Measurements from ENCODE around the gene SLC50A1.
"Not testable (repeated sequence)": the region's sequence is repeated elsewhere in the genome, so short reads cannot be mapped to it uniquely, and the experiment has no call there.

The SLC50A1 gene

GRCh38 chr1:155141749-155142148, 6.1 kb downstream of the SLC50A1 start:
- H3K4me3 ChIP-seq (ENCODE audit: low read length): no peak overlapping the region
- no peak for DNase-seq (ENCODE audit: low read depth)
- TF ChIP-seq CTCF (IDR thresholded peaks at IDR 0.05; ENCODE audit: insufficient read depth, low read depth, low read length, missing control alignments): no peak

GRCh38 chr1:155145491-155145890, 9.8 kb downstream of the SLC50A1 start:
- no peak for DNase-seq (ENCODE audit: low read depth)
- no peak overlapping the region for H3K4me3 ChIP-seq (ENCODE audit: low read length)
- TF ChIP-seq CTCF (IDR thresholded peaks at IDR 0.05; ENCODE audit: insufficient read depth, low read depth, low read length, missing control alignments): no peak

GRCh38 chr1:155155996-155156643, 20.5 kb downstream of the SLC50A1 start:
- not testable (repeated sequence) for DNase-seq (ENCODE audit: low read depth); H3K4me3 ChIP-seq (ENCODE audit: low read length)

- no peak overlapping the region for H3K4me3 ChIP-seq (ENCODE audit: low read length)
- TF ChIP-seq CTCF (IDR thresholded peaks at IDR 0.05; ENCODE audit: insufficient read depth, low read depth, low read length, missing control alignments): no peak
- no peak for DNase-seq (ENCODE audit: low read depth)
Observed at GRCh38 chr1:155158991-155159390, 23.3 kb downstream of the SLC50A1 start.

DNA sequence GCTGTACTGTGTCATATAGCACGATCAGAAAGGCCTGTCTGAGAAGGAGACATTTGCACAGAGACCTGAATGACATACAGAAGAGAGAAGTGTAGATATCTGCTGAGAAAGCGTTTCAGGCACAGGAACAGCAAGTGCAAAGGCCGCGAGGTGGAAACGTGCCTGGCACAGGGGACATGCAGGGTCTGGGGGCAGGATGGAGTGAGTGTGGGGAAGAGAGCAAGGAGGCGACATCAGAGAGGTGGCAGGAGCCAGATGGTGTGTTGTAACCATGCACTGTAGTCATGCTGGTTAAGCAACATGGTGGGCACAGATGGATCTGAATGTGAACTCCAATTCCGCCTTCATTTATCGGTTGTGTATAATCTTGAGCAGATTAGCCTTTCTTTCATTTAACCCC, 24.5 kb downstream of the SLC50A1 start:
- no peak overlapping the region for H3K4me3 ChIP-seq (ENCODE audit: low read length)
- TF ChIP-seq CTCF (IDR thresholded peaks at IDR 0.05; ENCODE audit: insufficient read depth, low read depth, low read length, missing control alignments): no peak
- no peak for DNase-seq (ENCODE audit: low read depth)

DNA sequence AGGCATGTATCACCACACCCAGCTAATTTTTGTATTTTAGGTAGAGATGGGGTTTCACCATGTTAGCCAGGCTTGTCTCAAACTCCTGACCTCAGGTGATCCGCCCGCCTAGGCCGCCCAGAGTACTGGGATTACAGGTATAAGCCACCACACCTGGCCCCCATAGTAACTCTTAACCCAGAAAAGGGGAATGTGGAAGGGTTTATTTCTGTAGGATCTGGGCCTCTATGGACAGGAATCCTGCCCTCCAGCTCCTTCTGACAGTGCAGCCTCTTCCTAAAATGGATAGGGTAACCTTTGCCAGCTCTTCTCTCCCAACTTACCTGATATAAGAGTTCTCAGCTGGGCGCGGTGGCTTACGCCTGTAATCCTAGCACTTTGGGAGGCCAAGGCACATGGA, 27.0 kb downstream of the SLC50A1 start:
- DNase-seq (ENCODE audit: low read depth); H3K4me3 ChIP-seq (ENCODE audit: low read length): not testable (repeated sequence)

DNA sequence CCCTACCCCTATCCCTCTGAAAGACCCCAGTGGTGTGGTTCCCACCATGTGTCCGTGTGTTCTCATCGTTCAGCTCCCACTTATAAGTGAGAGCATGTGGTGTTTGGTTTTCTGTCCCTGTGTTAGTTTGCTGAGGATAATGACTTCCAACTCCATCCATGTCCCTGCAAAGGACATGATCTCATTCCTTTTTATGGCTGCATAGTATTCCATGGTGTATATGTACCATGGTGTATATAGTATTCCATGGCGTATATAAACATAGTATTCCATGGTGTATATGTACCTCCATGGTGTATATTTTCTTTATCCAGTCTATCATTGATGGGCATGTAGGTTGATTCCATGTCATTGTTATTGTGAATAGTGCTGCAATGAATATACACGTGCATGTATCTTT, 28.1 kb downstream of the SLC50A1 start:
- not testable (repeated sequence) for DNase-seq (ENCODE audit: low read depth); H3K4me3 ChIP-seq (ENCODE audit: low read length)

- H3K4me3 ChIP-seq (ENCODE audit: low read length); DNase-seq (ENCODE audit: low read depth): not testable (repeated sequence)
Observed at GRCh38 chr1:155164625-155165024, 29.0 kb downstream of the SLC50A1 start.

DNA sequence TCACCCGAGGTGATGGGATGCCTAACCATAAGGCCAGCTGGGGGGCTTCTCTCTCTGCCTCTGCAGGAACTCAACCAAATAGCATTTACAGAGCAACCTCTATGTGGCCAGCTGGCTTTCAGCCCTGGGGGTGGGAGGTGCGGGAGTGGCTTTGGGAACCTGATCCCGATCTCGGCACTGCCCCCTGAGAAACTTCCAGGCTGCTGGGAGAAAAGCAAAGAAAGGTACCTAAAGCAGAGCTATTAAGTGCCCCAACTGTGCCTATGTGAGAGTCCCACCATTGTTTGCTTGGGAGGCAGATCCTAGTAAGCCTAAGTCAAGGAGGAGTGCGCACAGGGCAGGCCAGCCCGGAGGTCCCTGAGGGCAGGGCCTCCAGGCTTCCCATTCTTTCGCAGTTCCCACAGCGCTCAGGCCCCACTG, 30.4 kb downstream of the SLC50A1 start:
- no peak for DNase-seq (ENCODE audit: low read depth)
- TF ChIP-seq CTCF (IDR thresholded peaks at IDR 0.05; ENCODE audit: insufficient read depth, low read depth, low read length, missing control alignments): no peak
- H3K4me3 ChIP-seq (ENCODE audit: low read length): no peak overlapping the region

All from epithelial cell of esophagus (primary cell).